Psoas muscle (tissue), 8 donors: ENCODE results near the gene COBL. TPM values are rescaled to one million over a fixed set of nuclear protein-coding genes. Genes with fewer than 3 reads are reported as not detected.

Experiments
- ATAC-seq, 4 donors: fragments of 200-7000 bp; cut with Tn5 transposase; one replicate each; pipeline ENCODE4 v1.9.1; 2020; ENCODE audit warnings: moderate library complexity in 3 of 4, mild to moderate bottlenecking in 2 of 4
- DNase-seq, 2 donors: peaks; one replicate each; pipeline ENCODE4 v3.0.0-alpha.2; 2020
- H3K27ac ChIP-seq: fragments of 200-600 bp; one replicate; pipeline ENCODE4 v1.8.0; 2022
- H3K27me3 ChIP-seq, 3 donors: fragments of 200-600 bp in 1 of 3; one replicate each; pipeline versions ENCODE4 v1.6.1 to v1.8.0; 2013 to 2022; ENCODE audit warnings: low read length in 2 of 3, mild to moderate bottlenecking in 2 of 3, moderate library complexity in 1 of 3; ENCODE audit not compliant: insufficient read depth in 3 of 3
- H3K36me3 ChIP-seq, 2 donors: fragments of 200-600 bp in 1 of 2; one replicate each; pipeline versions ENCODE4 v1.6.1 to v1.8.0; 2013 to 2022; ENCODE audit warnings: low read depth in 1 of 2, mild to moderate bottlenecking in 1 of 2, moderate library complexity in 1 of 2; ENCODE audit not compliant: insufficient read depth in 1 of 2
- H3K4me1 ChIP-seq: fragments of 200-600 bp; one replicate; pipeline ENCODE4 v1.8.0; 2022
- H3K4me3 ChIP-seq: fragments of 200-600 bp; one replicate; pipeline ENCODE4 v1.8.0; 2022; ENCODE audit warnings: mild to moderate bottlenecking
- H3K9me3 ChIP-seq: fragments of 200-600 bp; one replicate; pipeline ENCODE4 v1.8.0; 2022
- WGBS, 3 donors: extraction: QIAGEN DNeasy Blood & Tissue Kit; methylation state at CpG; one replicate each; pipeline versions ENCODE4 v1.1.6 to v1.1.7; 2013; 5-methylcytosine and 5-hydroxymethylcytosine counted together
- intact Hi-C, 2 donors: fragments of 100-400 bp; cut with DNase I; formaldehyde crosslinking; loops; one replicate each; pipeline versions ENCODE4 v1.11.0 to v1.14.2; 2022
- polyA plus RNA-seq, 3 donors: library from polyadenylated mRNA; stranded (reverse); fragments of 200-250 nt; gene quantifications; one replicate each; pipeline ENCODE4 v1.2.3, GENCODE V29; 2013
- total RNA-seq, 4 donors: library from RNA; stranded (reverse); fragmentation: NEBNext Ultra II Directional in 2 of 4; extraction: Animal tissue kit (Norgen Biotek cat#: 25700) in 2 of 4; gene quantifications; one replicate each; pipeline versions ENCODE4 v1.2.1 to v1.2.4, GENCODE V29; 2021 to 2023
- TF ChIP-seq, protein P1 (sequence below): fragments of 200-600 bp; IDR thresholded peaks from one replicate; pipeline ENCODE4 v1.8.0; 2022; ENCODE audit warnings: antibody characterized with exemption
- donor health status: healthy with polysubstance abuse.
- donor health status: DM: no; HTN: no; CAD: no; lungs with moderate emphysema.
- donor health status: Bipolar disorder and iron deficiency.
- donor health status: healthy.
- donor health status: DM: yes; HTN: yes; CAD: no.
- donor health status: DM: no; HTN: no; CAD: no.
- donor health status: DM: no; HTN: no; CAD: no.
- donor health status: DM: yes; HTN: yes; CAD: no.

The COBL gene
- total and polyA plus RNA-seq, 7 donors, result 57.5 to 139 (median 115) TPM

DNA sequence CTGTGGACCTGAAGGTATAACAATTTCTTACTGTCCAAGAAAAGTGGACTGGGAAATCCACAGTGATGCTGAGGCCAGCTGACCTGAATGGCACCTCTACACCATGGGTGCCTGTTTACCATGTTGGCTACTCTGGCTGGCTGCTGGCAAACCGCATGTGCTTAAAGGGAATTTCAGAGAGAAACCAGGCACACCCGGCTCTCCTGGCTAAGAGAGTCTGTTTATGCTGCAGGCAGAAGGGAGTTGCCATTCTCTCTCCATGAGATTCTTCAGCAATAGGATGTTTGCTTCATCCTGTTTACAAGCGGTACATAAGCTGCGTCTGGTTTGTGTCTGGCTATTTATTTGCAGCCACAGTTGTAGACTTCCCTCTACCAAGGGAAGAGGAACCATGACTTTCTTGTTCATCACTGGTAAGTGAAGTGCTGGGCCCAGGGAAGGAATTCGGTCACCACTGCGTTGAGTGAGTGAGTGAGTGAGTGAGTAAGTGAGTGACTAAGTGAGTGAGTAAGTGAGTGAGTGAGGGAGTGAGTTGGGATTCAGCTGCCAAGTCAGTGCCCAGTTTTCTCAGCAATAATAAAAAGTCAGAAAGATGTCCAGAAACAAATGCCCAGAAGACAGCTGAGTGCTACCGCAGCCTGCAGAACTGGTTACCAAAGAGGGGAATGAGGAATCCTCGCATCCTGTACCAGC, 90.4 kb downstream of the COBL start:
- H3K36me3 ChIP-seq, result no peaks in the 10 kb centered on the region
- peak in 1 of 4 donors; percentile 31 for ATAC-seq
- H3K9me3 ChIP-seq, result no peaks in the 10 kb centered on the region
- intact Hi-C loops, result loop anchor here (5.0 to 10.0 kb wide), 4 partner anchors 34 to 131 kb away; partner anchors contain the start of gene COBL (in 1 of the 2)
- H3K27me3 ChIP-seq, result no peaks in the 10 kb centered on the region
- TF ChIP-seq, protein P1, sequence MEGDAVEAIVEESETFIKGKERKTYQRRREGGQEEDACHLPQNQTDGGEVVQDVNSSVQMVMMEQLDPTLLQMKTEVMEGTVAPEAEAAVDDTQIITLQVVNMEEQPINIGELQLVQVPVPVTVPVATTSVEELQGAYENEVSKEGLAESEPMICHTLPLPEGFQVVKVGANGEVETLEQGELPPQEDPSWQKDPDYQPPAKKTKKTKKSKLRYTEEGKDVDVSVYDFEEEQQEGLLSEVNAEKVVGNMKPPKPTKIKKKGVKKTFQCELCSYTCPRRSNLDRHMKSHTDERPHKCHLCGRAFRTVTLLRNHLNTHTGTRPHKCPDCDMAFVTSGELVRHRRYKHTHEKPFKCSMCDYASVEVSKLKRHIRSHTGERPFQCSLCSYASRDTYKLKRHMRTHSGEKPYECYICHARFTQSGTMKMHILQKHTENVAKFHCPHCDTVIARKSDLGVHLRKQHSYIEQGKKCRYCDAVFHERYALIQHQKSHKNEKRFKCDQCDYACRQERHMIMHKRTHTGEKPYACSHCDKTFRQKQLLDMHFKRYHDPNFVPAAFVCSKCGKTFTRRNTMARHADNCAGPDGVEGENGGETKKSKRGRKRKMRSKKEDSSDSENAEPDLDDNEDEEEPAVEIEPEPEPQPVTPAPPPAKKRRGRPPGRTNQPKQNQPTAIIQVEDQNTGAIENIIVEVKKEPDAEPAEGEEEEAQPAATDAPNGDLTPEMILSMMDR, result no peak
- peak overlapping the region; percentile 47 for H3K27ac ChIP-seq
- whole genome bisulfite sequencing, 3 donors, result 55 to 64% (median 61%) methylated on average over 8 of the region's 8 CpGs
- DNase-seq, result no peak
- no peak overlapping the region for H3K4me3 ChIP-seq
- peaks cover 39% of the 10 kb centered on the region for H3K4me1 ChIP-seq

- H3K4me1 ChIP-seq, result peaks cover 36% of the 10 kb centered on the region
- TF ChIP-seq, protein P1, result peak; percentile 51
- ATAC-seq, result peak; percentile 69 to 82 (median 72)
- no peaks in the 10 kb centered on the region for H3K36me3 ChIP-seq
- H3K9me3 ChIP-seq, result no peaks in the 10 kb centered on the region
- peak in 1 of 2 donors; percentile 69 for DNase-seq
- no peaks in the 10 kb centered on the region for H3K27me3 ChIP-seq
- intact Hi-C loops, result loop anchor here (5.0 to 10.0 kb wide), 5 partner anchors 33 to 132 kb away; partner anchors contain the start of gene COBL (in 1 of the 2)
- 58 to 68% (median 58%) methylated on average over 17 of the region's 17 CpGs for WGBS, 3 donors
- H3K27ac ChIP-seq, result peak overlapping the region; percentile 47
- H3K4me3 ChIP-seq, result no peak overlapping the region
These were observed 91.6 kb downstream of the COBL start for GRCh38 chr7:51224811-51225595.

DNA sequence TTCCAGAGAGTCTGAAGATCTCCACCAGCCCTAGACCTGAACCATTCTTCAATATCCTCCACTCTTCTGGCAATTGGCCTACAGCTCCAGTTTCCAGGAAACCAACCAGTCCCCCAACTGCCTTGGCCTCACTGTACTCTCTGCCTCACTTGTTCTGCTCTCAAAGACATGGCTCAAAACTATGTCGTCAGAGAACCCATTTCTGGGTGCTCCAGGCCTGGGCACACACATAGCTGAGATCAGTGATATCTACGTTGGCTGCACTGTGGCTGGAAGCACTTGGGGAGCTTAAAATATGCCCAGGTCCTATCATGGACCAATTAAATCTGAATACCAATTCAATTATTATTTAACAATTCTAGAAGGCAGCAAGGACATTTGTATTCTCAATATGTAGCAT, 93.1 kb downstream of the COBL start:
- no peaks in the 10 kb centered on the region for H3K9me3 ChIP-seq
- no peak overlapping the region for H3K27ac ChIP-seq
- DNase-seq, result no peak
- no peaks in the 10 kb centered on the region for H3K27me3 ChIP-seq
- no peak overlapping the region for H3K4me3 ChIP-seq
- 58 to 83% (median 80%) methylated on average over 2 of the region's 2 CpGs for WGBS, 3 donors
- H3K36me3 ChIP-seq, result peaks cover 0 to 6% of the 10 kb centered on the region in 2 donors
- no peak for ATAC-seq
- TF ChIP-seq, protein P1, result no peak
- intact Hi-C loops, result loop anchor here (5.0 to 10.0 kb wide), 2 partner anchors 36 to 131 kb away; no protein-coding TSS in a partner anchor
- peaks cover 29% of the 10 kb centered on the region for H3K4me1 ChIP-seq

DNA sequence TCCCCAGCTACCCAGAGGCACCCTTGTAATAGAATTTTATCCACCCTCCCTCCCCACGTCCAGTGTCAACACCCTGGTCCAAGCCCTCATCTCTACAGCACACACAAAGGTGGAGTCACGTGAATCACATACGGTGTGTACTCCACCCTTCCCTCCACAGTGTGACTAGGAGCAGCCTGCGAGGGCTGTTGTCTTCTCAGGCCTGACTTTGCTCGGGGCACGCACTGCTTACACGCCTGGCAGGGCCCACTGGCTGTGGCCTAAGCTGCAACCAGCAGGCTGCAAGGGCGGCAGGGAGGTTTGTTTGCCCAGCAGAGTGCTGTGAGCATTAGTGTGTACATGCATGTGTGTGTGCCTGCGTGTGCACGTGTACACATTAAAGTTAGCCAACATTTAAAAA, 93.7 kb downstream of the COBL start:
- ATAC-seq (no peak), DNase-seq (no peak)
- 87 to 91% (median 89%) methylated on average over 10 of the region's 10 CpGs for WGBS, 3 donors
- Histone ChIP-seq H3K36me3 (peaks cover 0 to 9% of the 10 kb centered on the region in 2 donors), H3K4me3 (no peak overlapping the region), H3K27me3 (no peaks in the 10 kb centered on the region), H3K27ac (no peak overlapping the region), H3K4me1 (peaks cover 26% of the 10 kb centered on the region), H3K9me3 (no peaks in the 10 kb centered on the region)
- TF ChIP-seq, protein P1, result no peak
- intact Hi-C loops, result loop anchor here (5.0 to 10.0 kb wide), 2 partner anchors 36 to 132 kb away; no protein-coding TSS in a partner anchor
